HUES6 (cell line): ENCODE data around the gene KCNA2.

Experiments used
- H3K27ac ChIP-seq: 2 replicates; pipeline ENCODE4 v1.7.0; 2013; ENCODE audit warnings: low read depth, mild to moderate bottlenecking, low read length, inconsistent platforms
- H3K27me3 ChIP-seq: 2 replicates; pipeline ENCODE4 v1.6.1; 2013; ENCODE audit warnings: low read length; ENCODE audit not compliant: control insufficient read depth, insufficient read depth
- H3K36me3 ChIP-seq: 2 replicates; pipeline ENCODE4 v1.6.1; 2013; ENCODE audit warnings: low read length; ENCODE audit not compliant: control insufficient read depth, insufficient read depth
- H3K4me1 ChIP-seq: 2 replicates; pipeline ENCODE4 v1.6.1; 2013; ENCODE audit warnings: low read length; ENCODE audit not compliant: control insufficient read depth, insufficient read depth
- H3K4me3 ChIP-seq: 2 replicates; pipeline ENCODE4 v1.5.1; 2013; ENCODE audit warnings: low read depth, low read length
- H3K9ac ChIP-seq: one replicate; pipeline ENCODE4 v1.6.1; 2013; ENCODE audit warnings: mild to moderate bottlenecking, low read length
- H3K9me3 ChIP-seq: 2 replicates; pipeline ENCODE4 v1.6.1; 2013; ENCODE audit warnings: low read depth, low read length; ENCODE audit not compliant: control insufficient read depth, insufficient read depth

The KCNA2 gene

GRCh38 chr1:110637475-110637874 lies 31.3 kb upstream of the KCNA2 start:
- Histone ChIP-seq H3K4me1 (no peaks in the 10 kb centered on the region), H3K27me3 (peaks cover 7% of the 10 kb centered on the region), H3K4me3 (no peak overlapping the region), H3K27ac (no peak overlapping the region), H3K36me3 (no peaks in the 10 kb centered on the region), H3K9me3 (no peaks in the 10 kb centered on the region), H3K9ac (no peak overlapping the region)

DNA sequence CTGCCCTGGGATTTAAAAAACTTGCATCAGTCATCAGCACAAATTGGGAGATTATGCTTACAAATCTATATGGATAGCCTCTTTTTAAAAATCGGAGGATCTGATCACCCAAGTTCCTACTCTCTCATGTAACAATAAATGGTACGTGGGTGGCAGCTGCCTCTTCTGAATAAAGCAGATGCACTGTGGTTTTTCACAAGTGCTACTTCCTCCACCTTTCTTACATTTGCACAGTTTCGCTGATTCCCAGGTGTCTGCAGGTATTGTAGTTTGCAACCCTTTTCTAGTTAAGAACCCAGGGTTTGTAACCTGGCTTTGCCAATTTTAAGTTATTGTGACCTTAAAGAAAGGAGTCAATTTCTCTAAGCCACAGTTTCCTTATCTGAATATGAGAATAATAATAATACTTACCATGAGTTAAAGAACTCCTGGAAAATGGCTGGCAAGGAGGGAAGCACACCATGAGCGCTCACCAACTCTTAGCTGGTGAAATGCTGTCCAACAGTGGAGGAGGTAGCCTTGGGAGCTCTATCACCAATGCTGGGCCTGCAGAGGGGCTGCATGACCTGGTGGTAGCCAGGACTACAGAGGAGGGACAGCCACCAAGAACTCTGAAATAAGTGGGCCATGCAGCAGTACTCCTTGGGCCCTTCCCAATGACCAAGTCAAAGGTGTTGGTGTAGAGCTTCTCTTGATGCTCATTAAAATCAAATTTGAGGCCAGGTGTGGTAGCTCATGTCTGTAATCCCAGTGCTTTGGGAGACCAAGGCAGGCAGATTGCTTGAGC lies 30.2 kb upstream of the KCNA2 start:
- H3K4me3 ChIP-seq = no peak overlapping the region
- H3K27me3 ChIP-seq = peaks cover 14% of the 10 kb centered on the region
- no peaks in the 10 kb centered on the region for H3K9me3 ChIP-seq
- no peak overlapping the region for H3K9ac ChIP-seq
- H3K36me3 ChIP-seq = no peaks in the 10 kb centered on the region
- no peak overlapping the region for H3K27ac ChIP-seq
- no peaks in the 10 kb centered on the region for H3K4me1 ChIP-seq

- Histone ChIP-seq H3K36me3 (no peaks in the 10 kb centered on the region), H3K4me1 (no peaks in the 10 kb centered on the region), H3K27ac (no peak overlapping the region), H3K27me3 (peaks cover 19% of the 10 kb centered on the region), H3K9me3 (no peaks in the 10 kb centered on the region), H3K4me3 (no peak overlapping the region), H3K9ac (no peak overlapping the region)
Measured at GRCh38 chr1:110635434-110635833, 29.3 kb upstream of the KCNA2 start.

DNA sequence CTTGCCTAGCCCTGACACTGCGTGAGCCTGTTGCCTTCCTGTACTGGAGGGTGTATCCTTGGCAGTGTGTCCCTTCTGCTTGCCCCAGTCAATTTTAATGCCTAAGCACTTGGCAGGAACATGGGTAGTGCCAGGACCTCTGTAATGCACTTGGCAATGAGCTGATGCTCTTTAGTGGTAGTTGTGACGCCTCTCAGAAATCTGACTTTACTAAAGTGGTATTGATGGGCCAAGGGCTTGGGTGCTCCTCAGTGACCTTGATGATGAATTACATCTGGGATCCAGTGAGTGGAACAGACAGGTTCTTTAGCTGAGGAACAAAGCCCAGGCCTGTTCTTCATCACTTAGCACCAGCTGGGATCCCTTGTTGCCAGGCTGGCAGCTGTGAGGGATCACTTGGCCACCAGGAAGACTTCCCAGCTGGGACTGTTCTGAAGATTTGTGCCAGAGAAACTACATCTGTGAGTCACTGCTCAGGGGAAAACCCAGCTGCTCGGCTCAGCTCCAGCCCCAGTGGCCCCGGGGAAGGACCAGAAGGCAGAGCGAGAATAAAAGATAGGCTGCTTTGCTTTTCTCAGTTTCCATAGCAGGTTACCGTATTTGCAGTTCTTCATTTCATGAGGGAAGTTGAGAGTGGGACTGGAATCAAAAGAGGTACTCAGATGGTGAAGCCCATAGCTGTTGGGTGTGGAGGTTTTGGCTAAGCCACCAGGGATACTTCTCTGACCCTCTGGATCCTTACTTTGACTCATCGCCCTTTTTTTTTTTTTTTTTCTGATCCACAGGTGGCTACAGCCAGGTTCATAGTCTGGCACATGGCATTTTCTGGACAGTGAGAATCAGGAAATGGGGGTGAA lies 28.5 kb upstream of the KCNA2 start:
- Histone ChIP-seq H3K4me1 (no peaks in the 10 kb centered on the region), H3K27ac (no peak overlapping the region), H3K36me3 (no peaks in the 10 kb centered on the region), H3K27me3 (peaks cover 19% of the 10 kb centered on the region), H3K9me3 (no peaks in the 10 kb centered on the region), H3K9ac (no peak overlapping the region), H3K4me3 (no peak overlapping the region)

DNA sequence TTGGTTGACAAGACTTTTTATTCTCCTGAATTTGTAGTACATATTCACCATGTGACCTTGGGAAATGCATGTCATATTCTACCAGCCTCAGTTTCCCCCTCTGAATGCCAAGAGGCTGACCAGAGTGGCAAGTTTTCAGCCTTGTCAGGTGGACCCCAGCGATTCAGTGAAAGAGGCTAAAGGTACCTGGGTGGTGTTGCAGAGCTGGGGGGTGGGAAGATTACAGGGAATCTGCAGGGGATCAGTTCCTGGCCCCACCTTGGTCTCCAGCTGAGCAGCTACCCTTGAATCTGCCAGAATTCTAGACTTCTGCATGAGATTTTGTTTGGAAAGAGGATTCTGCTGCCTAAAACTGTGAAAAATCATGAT lies 27.9 kb upstream of the KCNA2 start:
- Histone ChIP-seq H3K4me3 (no peak overlapping the region), H3K4me1 (no peaks in the 10 kb centered on the region), H3K27ac (no peak overlapping the region), H3K27me3 (peaks cover 19% of the 10 kb centered on the region), H3K36me3 (no peaks in the 10 kb centered on the region), H3K9ac (no peak overlapping the region), H3K9me3 (no peaks in the 10 kb centered on the region)

- no peaks in the 10 kb centered on the region for H3K4me1 ChIP-seq
- H3K4me3 ChIP-seq = no peak overlapping the region
- H3K27me3 ChIP-seq = peaks cover 20% of the 10 kb centered on the region
- H3K36me3 ChIP-seq = no peaks in the 10 kb centered on the region
- H3K9ac ChIP-seq = no peak overlapping the region
- no peak overlapping the region for H3K27ac ChIP-seq
- no peaks in the 10 kb centered on the region for H3K9me3 ChIP-seq
Measured at GRCh38 chr1:110633646-110634030, 27.5 kb upstream of the KCNA2 start.

- Histone ChIP-seq H3K27ac (no peak overlapping the region), H3K27me3 (peaks cover 21% of the 10 kb centered on the region), H3K36me3 (no peaks in the 10 kb centered on the region), H3K4me1 (no peaks in the 10 kb centered on the region), H3K4me3 (no peak overlapping the region), H3K9me3 (no peaks in the 10 kb centered on the region), H3K9ac (no peak overlapping the region)
Measured at GRCh38 chr1:110631836-110632620, 25.9 kb upstream of the KCNA2 start.

DNA sequence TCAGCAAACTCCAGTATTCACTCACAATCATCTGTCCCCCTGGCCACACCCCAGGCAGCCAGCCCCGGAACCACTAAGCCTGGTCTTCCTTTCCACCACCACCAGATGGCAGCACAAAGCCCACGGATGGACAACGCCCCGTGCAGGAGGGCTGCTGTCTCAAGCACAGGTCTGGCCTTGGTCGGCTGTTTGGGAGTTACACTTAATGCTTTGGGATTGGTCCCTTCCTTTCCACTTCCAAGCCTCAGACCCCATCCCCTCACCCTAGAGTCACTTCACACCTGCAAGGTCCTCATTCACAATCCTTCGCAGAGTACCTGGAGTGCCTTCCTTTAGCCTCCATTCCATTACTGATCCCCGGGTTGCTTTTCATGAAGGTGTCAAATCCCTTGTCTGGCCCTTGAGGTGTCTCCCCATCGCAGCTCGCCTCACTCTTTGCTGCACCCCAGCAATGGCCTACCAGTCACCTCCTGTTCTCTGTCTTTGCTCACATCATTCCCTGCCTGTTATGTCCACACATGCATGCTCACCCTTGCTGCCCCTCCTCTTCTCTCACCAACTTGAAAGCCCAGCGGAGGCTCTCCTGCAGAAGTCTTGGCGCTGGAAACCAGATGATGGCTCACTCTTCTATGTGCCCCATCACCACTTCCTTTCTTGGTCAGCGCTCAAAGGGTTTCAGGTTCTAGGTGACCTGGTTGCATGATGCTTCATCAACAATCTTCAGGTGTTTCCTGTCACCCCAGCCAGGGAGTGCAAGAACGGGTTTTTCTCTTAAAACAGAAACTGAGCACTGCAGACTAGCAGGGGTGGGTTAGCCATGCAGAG lies 24.9 kb upstream of the KCNA2 start:
- Histone ChIP-seq H3K27me3 (peaks cover 21% of the 10 kb centered on the region), H3K9ac (no peak overlapping the region), H3K36me3 (no peaks in the 10 kb centered on the region), H3K4me1 (no peaks in the 10 kb centered on the region), H3K9me3 (no peaks in the 10 kb centered on the region), H3K4me3 (no peak overlapping the region), H3K27ac (no peak overlapping the region)

- H3K4me3 ChIP-seq = no peak overlapping the region
Measured at GRCh38 chr1:110628323-110629105, 22.4 kb upstream of the KCNA2 start.

DNA sequence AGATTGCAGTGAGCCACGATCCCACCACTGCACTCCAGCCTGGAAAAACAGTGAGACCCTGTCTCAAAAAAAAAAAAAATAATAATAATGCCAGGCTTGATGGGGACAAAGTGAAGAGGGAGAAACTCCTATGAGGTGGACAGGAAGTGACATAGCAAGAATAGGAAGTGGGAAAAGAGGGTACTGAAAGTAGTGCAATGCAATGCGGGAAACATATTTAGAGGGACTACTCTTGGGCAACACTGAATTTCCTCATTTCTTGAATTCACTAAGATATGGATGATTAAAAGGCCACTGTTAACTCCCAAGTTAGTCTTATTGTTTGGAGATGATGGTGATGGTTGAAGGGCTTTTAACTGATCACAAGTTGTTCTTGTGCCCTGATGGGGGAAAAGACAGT lies 21.6 kb upstream of the KCNA2 start:
- Histone ChIP-seq H3K27ac (no peak overlapping the region), H3K36me3 (no peaks in the 10 kb centered on the region), H3K9ac (no peak overlapping the region), H3K9me3 (no peaks in the 10 kb centered on the region), H3K4me3 (no peak overlapping the region), H3K27me3 (peaks cover 30% of the 10 kb centered on the region), H3K4me1 (no peaks in the 10 kb centered on the region)

More at GRCh38 chr1:110628323-110629105, 22.4 kb upstream of the KCNA2 start:
- Histone ChIP-seq H3K9me3 (no peaks in the 10 kb centered on the region), H3K27ac (no peak overlapping the region), H3K36me3 (no peaks in the 10 kb centered on the region), H3K27me3 (peaks cover 23% of the 10 kb centered on the region), H3K4me1 (no peaks in the 10 kb centered on the region), H3K9ac (no peak overlapping the region)
